Measurements from ENCODE around the gene AKT3. TPM values are rescaled to one million over a fixed set of nuclear protein-coding genes. Genes with fewer than 3 reads are reported as not detected.

The AKT3 gene
- total and polyA plus RNA-seq, 2 experiments from 2014 or later = 4.5 to 18.5 TPM

DNA sequence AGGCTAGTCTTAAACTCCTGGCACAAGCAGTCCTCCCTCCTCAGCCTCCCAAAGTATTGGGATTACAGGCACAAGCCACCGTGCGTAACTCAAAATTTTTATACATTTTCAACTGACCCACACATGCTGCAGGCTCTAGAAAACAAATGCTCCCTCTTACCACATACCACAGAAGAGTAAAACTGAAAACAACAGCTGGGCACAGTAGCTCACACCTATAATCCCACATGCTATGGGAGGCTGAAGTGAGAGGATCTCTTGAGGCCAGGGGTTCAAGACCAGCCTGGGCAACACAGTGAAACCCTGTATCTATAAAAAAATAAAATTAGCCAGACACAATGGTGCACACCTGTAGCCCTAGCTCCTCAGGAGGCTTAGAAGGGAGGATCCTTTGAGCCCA is 56.7 kb downstream of the AKT3 start:
- Mint-ChIP-seq H3K27me3 (ENCODE audit: insufficient read depth, low read depth, poor library complexity) (no peaks in the 10 kb centered on the region), H3K4me3 (no peak overlapping the region), H3K9me3 (no peaks in the 10 kb centered on the region), H3K27ac (no peak overlapping the region), H3K36me3 (ENCODE audit: low read depth) (no peaks in the 10 kb centered on the region), H3K4me1 (peaks cover 13% of the 10 kb centered on the region; the same call in 2 of the 3 replicates)
- DNase-seq (ENCODE audit: low spot score) (no peak), ATAC-seq (no peak)
- H3K4me3 ChIP-seq = no peak overlapping the region
- H4K20me1 ChIP-seq (replicated peaks; ENCODE audit: insufficient read depth) = no peaks in the 10 kb centered on the region
- no peak overlapping the region for H3K4me2 ChIP-seq
- no peaks in the 10 kb centered on the region; the same call in 1 of the 2 replicates for H3K79me2 ChIP-seq (replicated peaks; ENCODE audit: insufficient read depth)
- no peaks in the 10 kb centered on the region for H3K36me3 ChIP-seq (ENCODE audit: insufficient read depth)
- H2AFZ ChIP-seq = no peak overlapping the region
- H3F3A ChIP-seq (replicated peaks; ENCODE audit: low read depth) = no peaks in the 10 kb centered on the region
- peaks cover 9% of the 10 kb centered on the region for H3K4me1 ChIP-seq (ENCODE audit: insufficient read depth)
- H3K27ac ChIP-seq (ENCODE audit: low read depth) = no peak overlapping the region
- TF ChIP-seq CREB1 (CRISPR knock-in tag; IDR thresholded peaks at IDR 0.05; ENCODE audit: low read depth) = no peak
- TF ChIP-seq STAT1 (IDR thresholded peaks at IDR 0.05; ENCODE audit: unreplicated experiment) = no peak
- no peak for TF ChIP-seq EZH2phosphoT487 (IDR thresholded peaks at IDR 0.05; ENCODE audit: unreplicated experiment)
- no peak for TF ChIP-seq ZNF331 (CRISPR knock-in tag; IDR thresholded peaks at IDR 0.05; ENCODE audit: low read depth)
- TF ChIP-seq ZNF114 (CRISPR knock-in tag; IDR thresholded peaks at IDR 0.05) = no peak
- TF ChIP-seq, protein P1, sequence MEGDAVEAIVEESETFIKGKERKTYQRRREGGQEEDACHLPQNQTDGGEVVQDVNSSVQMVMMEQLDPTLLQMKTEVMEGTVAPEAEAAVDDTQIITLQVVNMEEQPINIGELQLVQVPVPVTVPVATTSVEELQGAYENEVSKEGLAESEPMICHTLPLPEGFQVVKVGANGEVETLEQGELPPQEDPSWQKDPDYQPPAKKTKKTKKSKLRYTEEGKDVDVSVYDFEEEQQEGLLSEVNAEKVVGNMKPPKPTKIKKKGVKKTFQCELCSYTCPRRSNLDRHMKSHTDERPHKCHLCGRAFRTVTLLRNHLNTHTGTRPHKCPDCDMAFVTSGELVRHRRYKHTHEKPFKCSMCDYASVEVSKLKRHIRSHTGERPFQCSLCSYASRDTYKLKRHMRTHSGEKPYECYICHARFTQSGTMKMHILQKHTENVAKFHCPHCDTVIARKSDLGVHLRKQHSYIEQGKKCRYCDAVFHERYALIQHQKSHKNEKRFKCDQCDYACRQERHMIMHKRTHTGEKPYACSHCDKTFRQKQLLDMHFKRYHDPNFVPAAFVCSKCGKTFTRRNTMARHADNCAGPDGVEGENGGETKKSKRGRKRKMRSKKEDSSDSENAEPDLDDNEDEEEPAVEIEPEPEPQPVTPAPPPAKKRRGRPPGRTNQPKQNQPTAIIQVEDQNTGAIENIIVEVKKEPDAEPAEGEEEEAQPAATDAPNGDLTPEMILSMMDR (conservative IDR thresholded peaks at IDR 0.05; ENCODE audit: low read depth in 2 of 2) = no peak
- TF ChIP-seq, protein P2, sequence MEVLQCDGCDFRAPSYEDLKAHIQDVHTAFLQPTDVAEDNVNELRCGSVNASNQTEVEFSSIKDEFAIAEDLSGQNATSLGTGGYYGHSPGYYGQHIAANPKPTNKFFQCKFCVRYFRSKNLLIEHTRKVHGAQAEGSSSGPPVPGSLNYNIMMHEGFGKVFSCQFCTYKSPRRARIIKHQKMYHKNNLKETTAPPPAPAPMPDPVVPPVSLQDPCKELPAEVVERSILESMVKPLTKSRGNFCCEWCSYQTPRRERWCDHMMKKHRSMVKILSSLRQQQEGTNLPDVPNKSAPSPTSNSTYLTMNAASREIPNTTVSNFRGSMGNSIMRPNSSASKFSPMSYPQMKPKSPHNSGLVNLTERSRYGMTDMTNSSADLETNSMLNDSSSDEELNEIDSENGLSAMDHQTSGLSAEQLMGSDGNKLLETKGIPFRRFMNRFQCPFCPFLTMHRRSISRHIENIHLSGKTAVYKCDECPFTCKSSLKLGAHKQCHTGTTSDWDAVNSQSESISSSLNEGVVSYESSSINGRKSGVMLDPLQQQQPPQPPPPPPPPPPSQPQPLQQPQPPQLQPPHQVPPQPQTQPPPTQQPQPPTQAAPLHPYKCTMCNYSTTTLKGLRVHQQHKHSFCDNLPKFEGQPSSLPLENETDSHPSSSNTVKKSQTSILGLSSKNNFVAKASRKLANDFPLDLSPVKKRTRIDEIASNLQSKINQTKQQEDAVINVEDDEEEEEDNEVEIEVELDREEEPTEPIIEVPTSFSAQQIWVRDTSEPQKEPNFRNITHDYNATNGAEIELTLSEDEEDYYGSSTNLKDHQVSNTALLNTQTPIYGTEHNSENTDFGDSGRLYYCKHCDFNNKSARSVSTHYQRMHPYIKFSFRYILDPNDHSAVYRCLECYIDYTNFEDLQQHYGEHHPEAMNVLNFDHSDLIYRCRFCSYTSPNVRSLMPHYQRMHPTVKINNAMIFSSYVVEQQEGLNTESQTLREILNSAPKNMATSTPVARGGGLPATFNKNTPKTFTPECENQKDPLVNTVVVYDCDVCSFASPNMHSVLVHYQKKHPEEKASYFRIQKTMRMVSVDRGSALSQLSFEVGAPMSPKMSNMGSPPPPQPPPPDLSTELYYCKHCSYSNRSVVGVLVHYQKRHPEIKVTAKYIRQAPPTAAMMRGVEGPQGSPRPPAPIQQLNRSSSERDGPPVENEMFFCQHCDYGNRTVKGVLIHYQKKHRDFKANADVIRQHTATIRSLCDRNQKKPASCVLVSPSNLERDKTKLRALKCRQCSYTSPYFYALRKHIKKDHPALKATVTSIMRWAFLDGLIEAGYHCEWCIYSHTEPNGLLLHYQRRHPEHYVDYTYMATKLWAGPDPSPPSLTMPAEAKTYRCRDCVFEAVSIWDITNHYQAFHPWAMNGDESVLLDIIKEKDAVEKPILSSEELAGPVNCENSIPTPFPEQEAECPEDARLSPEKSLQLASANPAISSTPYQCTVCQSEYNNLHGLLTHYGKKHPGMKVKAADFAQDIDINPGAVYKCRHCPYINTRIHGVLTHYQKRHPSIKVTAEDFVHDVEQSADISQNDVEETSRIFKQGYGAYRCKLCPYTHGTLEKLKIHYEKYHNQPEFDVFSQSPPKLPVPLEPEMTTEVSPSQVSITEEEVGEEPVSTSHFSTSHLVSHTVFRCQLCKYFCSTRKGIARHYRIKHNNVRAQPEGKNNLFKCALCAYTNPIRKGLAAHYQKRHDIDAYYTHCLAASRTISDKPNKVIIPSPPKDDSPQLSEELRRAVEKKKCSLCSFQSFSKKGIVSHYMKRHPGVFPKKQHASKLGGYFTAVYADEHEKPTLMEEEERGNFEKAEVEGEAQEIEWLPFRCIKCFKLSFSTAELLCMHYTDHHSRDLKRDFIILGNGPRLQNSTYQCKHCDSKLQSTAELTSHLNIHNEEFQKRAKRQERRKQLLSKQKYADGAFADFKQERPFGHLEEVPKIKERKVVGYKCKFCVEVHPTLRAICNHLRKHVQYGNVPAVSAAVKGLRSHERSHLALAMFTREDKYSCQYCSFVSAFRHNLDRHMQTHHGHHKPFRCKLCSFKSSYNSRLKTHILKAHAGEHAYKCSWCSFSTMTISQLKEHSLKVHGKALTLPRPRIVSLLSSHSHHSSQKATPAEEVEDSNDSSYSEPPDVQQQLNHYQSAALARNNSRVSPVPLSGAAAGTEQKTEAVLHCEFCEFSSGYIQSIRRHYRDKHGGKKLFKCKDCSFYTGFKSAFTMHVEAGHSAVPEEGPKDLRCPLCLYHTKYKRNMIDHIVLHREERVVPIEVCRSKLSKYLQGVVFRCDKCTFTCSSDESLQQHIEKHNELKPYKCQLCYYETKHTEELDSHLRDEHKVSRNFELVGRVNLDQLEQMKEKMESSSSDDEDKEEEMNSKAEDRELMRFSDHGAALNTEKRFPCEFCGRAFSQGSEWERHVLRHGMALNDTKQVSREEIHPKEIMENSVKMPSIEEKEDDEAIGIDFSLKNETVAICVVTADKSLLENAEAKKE (CRISPR knock-in tag; IDR thresholded peaks at IDR 0.05) = no peak
- TF ChIP-seq POLR2AphosphoS5 (IDR thresholded peaks at IDR 0.05; ENCODE audit: low read depth) = no peak
- TF ChIP-seq JUNB (IDR thresholded peaks at IDR 0.05; ENCODE audit: unreplicated experiment) = no peak
- TF ChIP-seq, protein P3, sequence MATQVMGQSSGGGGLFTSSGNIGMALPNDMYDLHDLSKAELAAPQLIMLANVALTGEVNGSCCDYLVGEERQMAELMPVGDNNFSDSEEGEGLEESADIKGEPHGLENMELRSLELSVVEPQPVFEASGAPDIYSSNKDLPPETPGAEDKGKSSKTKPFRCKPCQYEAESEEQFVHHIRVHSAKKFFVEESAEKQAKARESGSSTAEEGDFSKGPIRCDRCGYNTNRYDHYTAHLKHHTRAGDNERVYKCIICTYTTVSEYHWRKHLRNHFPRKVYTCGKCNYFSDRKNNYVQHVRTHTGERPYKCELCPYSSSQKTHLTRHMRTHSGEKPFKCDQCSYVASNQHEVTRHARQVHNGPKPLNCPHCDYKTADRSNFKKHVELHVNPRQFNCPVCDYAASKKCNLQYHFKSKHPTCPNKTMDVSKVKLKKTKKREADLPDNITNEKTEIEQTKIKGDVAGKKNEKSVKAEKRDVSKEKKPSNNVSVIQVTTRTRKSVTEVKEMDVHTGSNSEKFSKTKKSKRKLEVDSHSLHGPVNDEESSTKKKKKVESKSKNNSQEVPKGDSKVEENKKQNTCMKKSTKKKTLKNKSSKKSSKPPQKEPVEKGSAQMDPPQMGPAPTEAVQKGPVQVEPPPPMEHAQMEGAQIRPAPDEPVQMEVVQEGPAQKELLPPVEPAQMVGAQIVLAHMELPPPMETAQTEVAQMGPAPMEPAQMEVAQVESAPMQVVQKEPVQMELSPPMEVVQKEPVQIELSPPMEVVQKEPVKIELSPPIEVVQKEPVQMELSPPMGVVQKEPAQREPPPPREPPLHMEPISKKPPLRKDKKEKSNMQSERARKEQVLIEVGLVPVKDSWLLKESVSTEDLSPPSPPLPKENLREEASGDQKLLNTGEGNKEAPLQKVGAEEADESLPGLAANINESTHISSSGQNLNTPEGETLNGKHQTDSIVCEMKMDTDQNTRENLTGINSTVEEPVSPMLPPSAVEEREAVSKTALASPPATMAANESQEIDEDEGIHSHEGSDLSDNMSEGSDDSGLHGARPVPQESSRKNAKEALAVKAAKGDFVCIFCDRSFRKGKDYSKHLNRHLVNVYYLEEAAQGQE (IDR thresholded peaks at IDR 0.05; ENCODE audit: unreplicated experiment) = no peak
- TF ChIP-seq NANOG (IDR thresholded peaks at IDR 0.05; ENCODE audit: borderline replicate concordance) = no peak
- no peak for TF ChIP-seq EZH2 (IDR thresholded peaks at IDR 0.05; ENCODE audit: low read depth, unreplicated experiment)
- TF ChIP-seq, protein P4, sequence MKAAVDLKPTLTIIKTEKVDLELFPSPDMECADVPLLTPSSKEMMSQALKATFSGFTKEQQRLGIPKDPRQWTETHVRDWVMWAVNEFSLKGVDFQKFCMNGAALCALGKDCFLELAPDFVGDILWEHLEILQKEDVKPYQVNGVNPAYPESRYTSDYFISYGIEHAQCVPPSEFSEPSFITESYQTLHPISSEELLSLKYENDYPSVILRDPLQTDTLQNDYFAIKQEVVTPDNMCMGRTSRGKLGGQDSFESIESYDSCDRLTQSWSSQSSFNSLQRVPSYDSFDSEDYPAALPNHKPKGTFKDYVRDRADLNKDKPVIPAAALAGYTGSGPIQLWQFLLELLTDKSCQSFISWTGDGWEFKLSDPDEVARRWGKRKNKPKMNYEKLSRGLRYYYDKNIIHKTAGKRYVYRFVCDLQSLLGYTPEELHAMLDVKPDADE (IDR thresholded peaks at IDR 0.05) = no peak
- no peaks in the 10 kb centered on the region for H3K27me3 ChIP-seq (ENCODE audit: insufficient read depth)
- no peaks in the 10 kb centered on the region for H3K9me2 ChIP-seq (ENCODE audit: insufficient read depth)

Data from GM23338 (cell line).